GM12892 (cell line): ENCODE measurements around the gene ALPL.

Experiments
- POLR2A ChIP-seq: IDR thresholded peaks from 2 replicates; pipeline ENCODE4 v1.6.1; 2011; ENCODE audit warnings: low read depth, low read length, control low read depth
- POLR2AphosphoS5 ChIP-seq: IDR thresholded peaks from 2 replicates; pipeline ENCODE4 v1.6.1; 2011; ENCODE audit warnings: low read depth, low read length, control low read depth
- TAF1 ChIP-seq: IDR thresholded peaks from 2 replicates; pipeline ENCODE4 v1.6.1; 2011; ENCODE audit warnings: low read depth, mild to moderate bottlenecking, control low read depth, low read length, borderline replicate concordance

DNA sequence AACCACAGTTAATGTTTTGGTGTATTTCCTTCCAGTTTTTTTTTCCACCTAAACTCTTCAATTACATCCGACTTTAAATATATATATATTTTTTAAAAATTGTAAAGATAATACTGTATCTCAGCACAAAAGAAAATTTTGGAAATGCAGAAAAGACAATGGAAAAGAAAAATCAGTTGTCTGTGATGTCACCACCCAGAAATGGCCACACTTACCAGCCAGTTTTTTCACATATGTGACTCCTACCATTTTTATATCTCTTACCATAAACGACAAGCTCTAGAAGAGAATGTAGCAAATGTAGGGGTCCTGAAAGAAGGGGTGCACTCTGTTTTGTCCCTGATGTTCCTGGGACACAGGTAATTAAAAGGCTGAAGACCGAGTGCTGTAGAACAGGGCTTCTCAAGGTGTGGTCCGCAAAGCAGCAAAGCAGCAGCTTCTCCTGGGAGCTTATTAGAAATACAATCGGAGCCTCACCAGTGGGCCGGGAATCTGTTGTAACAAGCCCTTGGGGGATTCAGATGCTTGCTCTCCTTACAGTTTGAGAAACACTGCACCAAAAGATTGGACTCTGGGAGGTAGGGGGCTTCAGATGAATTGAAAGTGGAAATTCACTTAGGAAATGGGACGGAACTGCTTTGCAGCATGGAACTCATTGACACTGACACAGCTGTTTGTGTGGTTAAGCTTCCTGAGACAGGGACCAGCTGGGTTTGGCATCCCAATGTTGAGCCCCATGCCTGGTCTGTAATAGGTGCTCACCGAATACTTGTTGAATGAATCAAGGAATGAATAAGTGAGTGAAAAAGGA is 44.1 kb downstream of the ALPL start:
- TF ChIP-seq POLR2A (no peak), POLR2AphosphoS5 (no peak), TAF1 (no peak)
